22Rv1 (cell line): Measurements from ENCODE around the gene EPN1.

ENCODE experiments used
- H3K27ac ChIP-seq: fragments of 450-650 bp; 2 replicates; pipeline ENCODE4 v1.5.1; 2017
- ZFX ChIP-seq: fragments of 450-650 bp; IDR thresholded peaks from 2 replicates; pipeline ENCODE4 v1.6.1; 2017; ENCODE audit warnings: antibody characterized with exemption, borderline replicate concordance
- TF ChIP-seq, protein P1 (sequence below): fragments of 450-650 bp; IDR thresholded peaks from 2 replicates; pipeline ENCODE4 v1.5.1; 2017; ENCODE audit warnings: mild to moderate bottlenecking

Gene EPN1

DNA sequence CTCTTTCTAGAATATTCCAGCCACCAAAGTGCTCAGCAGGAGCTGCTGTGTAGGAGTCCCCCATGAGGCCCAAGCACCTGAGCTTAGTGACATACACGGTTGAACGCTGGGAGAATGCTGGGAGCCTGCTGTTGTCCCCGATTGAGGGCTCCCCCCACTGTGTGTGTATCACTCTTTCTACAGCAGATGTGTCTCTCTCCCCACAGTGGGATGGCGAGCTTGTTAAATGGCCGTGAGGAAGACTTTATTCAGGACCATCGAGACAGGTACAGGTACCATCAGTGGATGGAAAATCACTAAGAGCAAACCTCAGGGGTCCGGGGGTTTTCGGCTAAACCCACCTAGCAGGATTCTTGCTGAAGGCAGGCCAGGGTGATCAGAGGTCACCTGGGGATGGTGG is 22.7 kb downstream of the EPN1 start:
- H3K27ac ChIP-seq, result no peak overlapping the region
- TF ChIP-seq, protein P1, sequence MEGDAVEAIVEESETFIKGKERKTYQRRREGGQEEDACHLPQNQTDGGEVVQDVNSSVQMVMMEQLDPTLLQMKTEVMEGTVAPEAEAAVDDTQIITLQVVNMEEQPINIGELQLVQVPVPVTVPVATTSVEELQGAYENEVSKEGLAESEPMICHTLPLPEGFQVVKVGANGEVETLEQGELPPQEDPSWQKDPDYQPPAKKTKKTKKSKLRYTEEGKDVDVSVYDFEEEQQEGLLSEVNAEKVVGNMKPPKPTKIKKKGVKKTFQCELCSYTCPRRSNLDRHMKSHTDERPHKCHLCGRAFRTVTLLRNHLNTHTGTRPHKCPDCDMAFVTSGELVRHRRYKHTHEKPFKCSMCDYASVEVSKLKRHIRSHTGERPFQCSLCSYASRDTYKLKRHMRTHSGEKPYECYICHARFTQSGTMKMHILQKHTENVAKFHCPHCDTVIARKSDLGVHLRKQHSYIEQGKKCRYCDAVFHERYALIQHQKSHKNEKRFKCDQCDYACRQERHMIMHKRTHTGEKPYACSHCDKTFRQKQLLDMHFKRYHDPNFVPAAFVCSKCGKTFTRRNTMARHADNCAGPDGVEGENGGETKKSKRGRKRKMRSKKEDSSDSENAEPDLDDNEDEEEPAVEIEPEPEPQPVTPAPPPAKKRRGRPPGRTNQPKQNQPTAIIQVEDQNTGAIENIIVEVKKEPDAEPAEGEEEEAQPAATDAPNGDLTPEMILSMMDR, result no peak

DNA sequence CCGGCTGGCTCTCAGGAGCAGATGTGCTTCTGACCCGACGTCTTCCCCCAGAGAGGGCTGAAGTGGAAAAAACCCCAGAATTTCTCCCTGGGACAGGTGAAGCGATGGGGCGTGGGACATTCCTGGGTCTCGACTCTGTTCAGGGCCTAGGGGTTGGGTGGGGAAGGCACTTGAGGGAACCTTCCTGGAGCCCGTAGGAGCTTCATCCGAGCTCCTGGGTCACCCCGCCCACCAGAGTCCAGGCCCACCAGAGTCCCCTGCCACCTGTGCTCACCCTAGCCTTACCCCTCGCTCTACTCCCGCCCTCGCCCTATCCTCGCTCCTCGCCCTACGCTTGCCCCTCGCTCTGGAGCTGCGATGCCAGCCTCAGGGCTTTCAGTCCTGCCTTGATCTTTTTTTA is 23.2 kb downstream of the EPN1 start:
- no peak overlapping the region for H3K27ac ChIP-seq
- TF ChIP-seq, protein P1, result no peak
- no peak for TF ChIP-seq ZFX

DNA sequence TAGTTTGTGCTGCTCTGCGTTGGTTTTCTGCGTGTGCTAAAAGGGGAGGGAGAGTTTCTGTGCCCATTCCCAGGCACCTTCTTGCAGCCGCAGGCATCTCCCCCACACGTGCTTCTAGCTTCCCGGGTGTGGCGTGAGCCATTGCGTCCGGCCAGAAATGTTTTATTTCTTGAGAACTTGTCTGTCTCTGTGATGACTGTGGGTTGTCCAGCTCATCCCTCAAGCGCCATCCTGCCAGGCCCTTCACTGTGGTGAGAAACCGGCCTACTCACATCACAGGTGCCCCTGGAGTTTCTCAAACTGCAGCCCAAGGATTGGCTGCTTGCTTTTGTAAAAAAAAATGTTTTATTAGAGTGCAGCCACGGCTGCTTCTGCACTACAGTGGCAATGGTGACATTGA is 24.2 kb downstream of the EPN1 start:
- H3K27ac ChIP-seq, result no peak overlapping the region
- TF ChIP-seq, protein P1, result no peak
- TF ChIP-seq ZFX, result no peak

DNA sequence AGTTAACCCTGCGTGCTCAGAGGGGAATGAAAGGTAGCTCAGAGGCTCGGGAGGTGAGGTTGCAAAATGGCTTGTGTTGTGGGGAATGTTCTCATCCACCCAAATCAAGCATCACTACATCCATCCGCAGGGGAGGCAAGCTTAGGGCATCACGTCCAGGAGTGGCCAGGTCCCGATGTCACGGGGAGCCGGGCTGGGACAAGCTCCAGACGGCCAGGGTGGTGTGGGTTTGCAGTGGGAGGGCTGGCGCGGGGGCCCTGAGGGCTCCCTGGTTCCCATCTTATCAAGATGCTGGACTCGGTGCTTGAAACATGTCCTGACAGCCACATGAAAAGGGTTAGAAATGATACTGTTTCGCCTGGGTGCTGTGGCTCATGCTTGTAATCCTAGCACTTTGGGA is 25.8 kb downstream of the EPN1 start:
- TF ChIP-seq, protein P1, result no peak
- no peak for TF ChIP-seq ZFX
- no peak overlapping the region for H3K27ac ChIP-seq

DNA sequence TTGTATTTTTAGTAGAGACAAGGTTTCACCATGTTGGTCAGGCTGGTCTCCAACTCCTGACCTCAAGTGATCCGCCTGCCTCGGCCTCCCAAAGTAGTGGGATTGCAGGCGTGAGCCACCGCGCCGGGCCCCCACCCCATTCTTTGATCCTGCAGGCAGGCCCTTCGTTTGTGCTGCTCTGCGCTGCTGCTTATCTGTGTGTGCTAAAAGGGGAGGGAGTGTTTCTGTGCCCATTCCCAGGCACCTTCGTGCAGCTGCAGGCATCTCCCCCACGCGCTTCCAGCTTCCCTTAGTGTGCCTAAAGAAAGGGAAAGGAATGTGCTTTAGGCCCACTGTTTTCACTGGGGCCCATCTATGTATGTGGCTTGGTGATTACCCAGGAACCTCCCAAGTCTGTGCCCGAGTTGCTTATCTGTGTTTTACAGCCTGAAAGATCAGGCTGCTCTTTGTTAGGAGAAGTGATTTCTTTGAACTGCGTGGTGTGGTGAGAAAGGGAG is 27.2 kb downstream of the EPN1 start:
- no peak overlapping the region for H3K27ac ChIP-seq
- TF ChIP-seq, protein P1, result no peak
- TF ChIP-seq ZFX, result no peak

DNA sequence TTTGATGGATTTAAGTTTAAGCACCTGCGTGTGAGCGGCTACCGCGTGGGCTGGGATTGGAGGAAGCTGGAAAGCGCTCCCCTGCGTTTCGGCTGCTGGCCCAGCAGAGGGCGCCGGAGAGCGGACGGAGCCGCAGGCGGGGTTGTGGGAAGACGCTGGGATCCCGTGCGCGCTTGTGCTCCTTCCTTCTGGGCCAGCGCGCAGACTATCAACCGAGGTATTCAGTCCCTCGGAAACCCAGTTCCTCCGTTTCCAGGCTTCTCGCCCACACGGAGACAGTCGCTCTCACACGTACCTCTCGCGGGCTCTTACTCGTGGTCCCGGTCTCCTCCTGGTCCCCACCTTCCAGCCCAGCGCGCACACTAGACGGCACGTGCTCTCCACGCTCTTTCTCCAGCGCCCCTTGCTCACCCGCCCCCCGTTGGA is 28.8 kb downstream of the EPN1 start:
- H3K27ac ChIP-seq, result no peak overlapping the region
- no peak for TF ChIP-seq ZFX
- TF ChIP-seq, protein P1, result peak; percentile 94

DNA sequence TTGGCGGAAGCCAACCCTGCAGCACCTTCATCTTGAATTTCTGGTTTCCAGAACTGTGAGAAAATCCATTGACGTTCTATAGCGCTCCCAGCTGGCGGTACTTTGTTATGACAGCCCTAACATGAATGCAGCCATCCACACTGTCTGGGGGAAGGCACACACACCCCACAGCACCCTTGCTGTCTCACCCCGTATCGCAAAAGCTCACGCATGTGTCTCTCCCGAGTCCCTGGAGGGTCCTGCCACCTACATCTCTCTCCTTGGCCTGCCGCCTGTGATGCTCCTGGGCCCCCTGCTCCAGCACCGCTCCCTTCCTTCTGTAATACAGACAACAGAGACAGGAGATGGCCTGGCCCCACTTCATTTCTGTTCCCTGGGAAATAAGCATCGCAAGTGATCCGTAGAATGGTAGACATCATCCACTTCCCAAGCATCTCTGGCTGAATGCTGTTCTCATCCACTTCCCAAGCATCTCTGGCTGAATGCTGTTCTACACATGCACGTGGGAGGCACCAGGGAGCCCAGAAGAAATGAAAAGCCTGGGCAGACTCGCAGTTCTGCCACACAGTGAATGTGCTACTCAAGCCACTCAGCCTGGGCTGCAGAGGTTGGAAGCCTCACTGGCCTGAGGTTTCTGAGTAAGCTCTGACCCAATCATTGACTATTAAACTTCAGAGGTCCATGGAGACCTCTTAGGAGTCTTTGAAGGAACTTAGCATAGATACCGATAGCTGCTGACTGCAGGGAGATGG is 29.6 kb downstream of the EPN1 start:
- TF ChIP-seq, protein P1, result no peak
- TF ChIP-seq ZFX, result no peak
- H3K27ac ChIP-seq, result no peak overlapping the region
